NCI-H82 (cell line): Measurements from ENCODE around the gene MCTP2.

Experiments
- DNase-seq: peaks from one replicate; lab custom pipeline; 2025; lab: John Stamatoyannopoulos, UW

MCTP2 gene, protein sequence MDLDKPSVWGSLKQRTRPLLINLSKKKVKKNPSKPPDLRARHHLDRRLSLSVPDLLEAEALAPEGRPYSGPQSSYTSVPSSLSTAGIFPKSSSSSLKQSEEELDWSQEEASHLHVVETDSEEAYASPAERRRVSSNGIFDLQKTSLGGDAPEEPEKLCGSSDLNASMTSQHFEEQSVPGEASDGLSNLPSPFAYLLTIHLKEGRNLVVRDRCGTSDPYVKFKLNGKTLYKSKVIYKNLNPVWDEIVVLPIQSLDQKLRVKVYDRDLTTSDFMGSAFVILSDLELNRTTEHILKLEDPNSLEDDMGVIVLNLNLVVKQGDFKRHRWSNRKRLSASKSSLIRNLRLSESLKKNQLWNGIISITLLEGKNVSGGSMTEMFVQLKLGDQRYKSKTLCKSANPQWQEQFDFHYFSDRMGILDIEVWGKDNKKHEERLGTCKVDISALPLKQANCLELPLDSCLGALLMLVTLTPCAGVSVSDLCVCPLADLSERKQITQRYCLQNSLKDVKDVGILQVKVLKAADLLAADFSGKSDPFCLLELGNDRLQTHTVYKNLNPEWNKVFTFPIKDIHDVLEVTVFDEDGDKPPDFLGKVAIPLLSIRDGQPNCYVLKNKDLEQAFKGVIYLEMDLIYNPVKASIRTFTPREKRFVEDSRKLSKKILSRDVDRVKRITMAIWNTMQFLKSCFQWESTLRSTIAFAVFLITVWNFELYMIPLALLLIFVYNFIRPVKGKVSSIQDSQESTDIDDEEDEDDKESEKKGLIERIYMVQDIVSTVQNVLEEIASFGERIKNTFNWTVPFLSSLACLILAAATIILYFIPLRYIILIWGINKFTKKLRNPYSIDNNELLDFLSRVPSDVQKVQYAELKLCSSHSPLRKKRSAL

GRCh38 chr15:94230883-94231722 is at the start of gene MCTP2:
Gene MCTP2 (plus strand): TSS chr15:94231561. CDS start chr15:94298266, 66,705 bp downstream.
- peak; percentile 31 for DNase-seq

GRCh38 chr15:94182883-94183282 is 48.5 kb upstream of the MCTP2 start:
- no peak for DNase-seq

DNA sequence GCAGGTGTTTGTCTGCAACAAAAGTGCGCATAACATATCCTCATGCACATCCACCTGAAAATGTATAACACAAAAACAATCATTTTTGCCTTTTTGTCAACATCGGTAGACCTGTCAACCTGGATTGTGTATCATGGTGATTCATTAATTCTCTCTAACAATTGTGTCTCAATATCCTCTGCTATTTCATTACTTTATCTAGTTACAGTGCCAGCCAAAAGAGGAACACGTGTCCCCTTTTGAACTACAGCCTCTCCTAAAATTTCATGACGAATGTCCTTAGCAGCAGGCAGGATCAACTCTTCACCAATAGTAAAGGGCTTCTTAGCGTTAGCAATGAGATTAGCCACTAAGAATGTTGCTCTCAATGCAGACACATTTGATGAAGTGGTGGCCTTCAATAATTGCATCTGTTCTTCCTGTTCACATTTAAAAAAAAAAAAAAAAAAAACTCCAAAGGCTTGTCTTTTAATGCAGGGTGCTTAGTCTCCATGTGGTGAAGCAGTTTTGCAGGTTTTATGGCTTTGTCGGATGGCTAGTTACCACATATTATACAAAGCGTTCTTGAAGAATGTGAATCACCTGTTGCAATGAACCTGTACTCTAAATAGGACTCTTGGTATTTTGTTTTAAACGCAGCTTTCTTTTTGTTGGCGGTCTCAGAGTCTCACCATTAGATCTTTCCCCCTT is 45.7 kb upstream of the MCTP2 start:
- no peak for DNase-seq

- no peak for DNase-seq
Measured at GRCh38 chr15:94186770-94187331, 44.5 kb upstream of the MCTP2 start.

- no peak for DNase-seq
Measured at GRCh38 chr15:94193906-94194305, 37.5 kb upstream of the MCTP2 start.

DNA sequence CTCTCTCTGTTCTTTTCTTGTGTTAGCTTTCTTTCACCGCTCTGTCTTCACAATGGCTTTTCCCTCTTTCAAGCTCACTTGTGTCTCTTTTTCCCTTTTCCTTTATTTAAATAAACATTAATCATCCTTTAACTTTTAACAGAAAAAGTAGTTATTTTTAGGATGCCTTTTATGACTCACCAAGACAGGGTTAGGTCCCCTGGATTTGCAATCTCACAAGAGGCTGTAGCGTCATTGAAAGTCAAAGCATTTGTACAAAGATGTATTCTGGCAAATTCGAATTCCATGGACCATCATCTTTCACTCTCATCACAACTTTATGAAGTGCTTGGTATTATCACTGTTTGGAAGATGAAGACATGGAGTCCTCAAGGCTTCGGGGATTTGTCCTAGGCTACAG is 34.8 kb upstream of the MCTP2 start:
- DNase-seq, result no peak

GRCh38 chr15:94198633-94199032 is 32.7 kb upstream of the MCTP2 start:
- DNase-seq, result no peak

DNA sequence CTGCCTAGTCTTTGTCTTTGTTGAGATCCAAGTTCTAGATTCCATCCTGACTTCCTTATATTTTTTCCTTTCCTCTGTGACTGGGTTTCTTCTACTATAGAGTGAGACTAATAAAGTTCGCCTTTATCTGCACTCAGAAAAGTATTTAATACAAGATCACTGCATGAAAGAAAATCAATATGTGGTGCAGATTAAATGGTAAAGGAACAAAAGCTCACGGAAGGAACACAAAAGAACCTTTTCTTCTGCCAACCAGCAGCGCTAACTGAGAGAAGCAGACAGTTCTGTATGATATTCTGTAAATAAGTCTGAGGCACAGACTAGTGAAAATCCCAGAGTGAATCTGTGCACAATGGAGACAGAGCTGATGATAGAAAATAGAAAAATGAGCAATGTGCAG is 31.6 kb upstream of the MCTP2 start:
- DNase-seq, result no peak

DNA sequence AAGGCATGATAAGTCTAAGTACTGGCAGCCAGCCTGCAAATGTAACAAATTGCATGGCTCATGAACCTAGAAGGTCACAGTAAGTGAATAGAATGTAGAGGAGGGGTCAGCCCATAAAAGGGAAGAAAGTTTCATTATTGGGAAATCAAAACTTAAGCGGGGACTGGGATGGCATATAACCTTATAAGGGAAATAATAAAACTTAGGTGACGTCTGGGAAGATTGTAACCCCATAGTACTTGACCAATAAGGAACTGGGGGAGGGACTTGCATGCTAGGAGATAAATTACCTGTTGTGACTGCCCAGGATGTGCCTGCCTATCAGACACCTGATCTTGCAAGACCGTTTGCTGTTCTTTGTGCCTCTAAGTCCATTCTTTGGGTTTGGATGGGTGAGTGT is 28.1 kb upstream of the MCTP2 start:
- no peak for DNase-seq

- DNase-seq, result no peak
Measured at GRCh38 chr15:94205366-94205765, 26.0 kb upstream of the MCTP2 start.

- no peak for DNase-seq
Measured at GRCh38 chr15:94206463-94207167, 24.7 kb upstream of the MCTP2 start.

GRCh38 chr15:94212291-94212690 is 19.1 kb upstream of the MCTP2 start:
- DNase-seq, result no peak

GRCh38 chr15:94225616-94226015 is 5.7 kb upstream of the MCTP2 start:
- no peak for DNase-seq

DNA sequence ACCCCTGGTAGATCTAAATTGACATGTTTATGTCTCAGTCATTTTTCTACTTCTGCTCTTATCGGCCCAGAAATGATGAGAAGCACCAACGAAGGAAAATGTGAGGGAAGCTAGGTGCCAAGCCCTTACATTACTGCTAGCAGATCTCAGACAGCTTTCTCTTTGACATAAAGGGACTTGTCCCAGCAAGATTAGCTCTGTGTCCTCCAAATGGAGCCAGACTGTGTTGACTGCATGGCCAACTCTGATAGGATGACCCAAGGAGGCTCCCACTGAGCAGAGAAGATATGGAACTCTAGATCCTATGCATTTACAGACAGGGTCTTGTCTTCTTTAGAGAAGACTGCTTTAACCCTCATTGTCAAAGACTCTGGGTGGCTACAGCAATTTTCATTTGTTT is 2.8 kb upstream of the MCTP2 start:
- DNase-seq, result no peak

- no peak for DNase-seq
Measured at GRCh38 chr15:94229591-94230369, 1.6 kb upstream of the MCTP2 start.

DNA sequence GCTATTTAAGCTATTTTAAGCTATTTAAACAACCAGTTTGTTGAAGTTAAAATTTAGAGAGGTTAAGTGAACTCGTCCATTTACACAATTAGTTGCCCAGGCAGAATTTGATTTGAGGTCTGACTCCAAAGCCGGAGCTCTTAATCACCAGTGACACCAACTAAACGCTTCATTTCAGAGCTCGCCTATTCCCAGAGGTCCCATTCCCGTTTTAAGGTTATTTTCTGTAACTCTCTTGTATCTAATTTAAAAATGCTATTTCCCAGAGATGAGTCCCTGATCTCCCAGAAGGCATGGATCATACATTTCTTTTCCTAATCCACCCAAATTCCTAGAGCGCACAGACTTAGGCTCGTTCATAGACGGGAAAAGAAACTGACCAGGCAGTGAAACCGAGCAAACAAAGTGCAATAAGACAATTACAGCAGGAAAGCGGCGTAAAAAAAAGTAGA is 904 bp upstream of the MCTP2 start:
- no peak for DNase-seq

- no peak for DNase-seq
Measured at GRCh38 chr15:94231723-94232468, 535 bp downstream of the MCTP2 start.

GRCh38 chr15:94233441-94233840 is 2.1 kb downstream of the MCTP2 start:
- DNase-seq, result no peak

GRCh38 chr15:94234300-94234699 is 2.9 kb downstream of the MCTP2 start:
- no peak for DNase-seq
